ENCODE measurements around the gene KIDINS220. TPM values are rescaled to one million over a fixed set of nuclear protein-coding genes. Genes with fewer than 3 reads are reported as not detected.

The KIDINS220 gene
- total and polyA plus RNA-seq, 2 of the 13 experiments (the other 11 are each of a cell fraction or from before 2014, with no cell fraction given), result 25.2 to 32.3 TPM

GRCh38 chr2:8840475-8841091 lies 3.2 kb upstream of the KIDINS220 start (continued):
- TF ChIP-seq TERF1 (CRISPR knock-in tag; IDR thresholded peaks at IDR 0.05) (no peak), ZNF549 (CRISPR knock-in tag; IDR thresholded peaks at IDR 0.05) (no peak), E2F5 (CRISPR knock-in tag; conservative IDR thresholded peaks at IDR 0.05) (no peak), ZNF20 (CRISPR knock-in tag; IDR thresholded peaks at IDR 0.05) (no peak), POGK (CRISPR knock-in tag; conservative IDR thresholded peaks at IDR 0.05) (no peak), ZNF687 (CRISPR knock-in tag; IDR thresholded peaks at IDR 0.05) (no peak), BCLAF1 (IDR thresholded peaks at IDR 0.05) (no peak), KMT2A (CRISPR knock-in tag; IDR thresholded peaks at IDR 0.05) (no peak), AKNA (CRISPR knock-in tag; IDR thresholded peaks at IDR 0.05; ENCODE audit: borderline replicate concordance) (no peak), ZNF816 (CRISPR knock-in tag; IDR thresholded peaks at IDR 0.05; ENCODE audit: borderline replicate concordance) (no peak)

Measured in HepG2 (cell line).